Upper lobe of left lung (tissue), 4 donors: ENCODE data around the gene TNRC6C.

ENCODE experiments used
- CTCF ChIP-seq, 6 experiments: fragments of 450-650 bp in 4 of 6; fragments of 200-600 bp in 2 of 6; sonication (generic) in 2 of 6; IDR thresholded peaks; one replicate each; pipeline ENCODE4 v1.5.1; 2016 to 2019; ENCODE audit warnings: antibody characterized with exemption in 6 of 6
- POLR2AphosphoS5 ChIP-seq, 2 donors: sonication (generic); formaldehyde crosslinking; IDR thresholded peaks; one replicate each; pipeline ENCODE4 v1.5.1; 2017; ENCODE audit warnings: antibody characterized with exemption in 2 of 2

DNA sequence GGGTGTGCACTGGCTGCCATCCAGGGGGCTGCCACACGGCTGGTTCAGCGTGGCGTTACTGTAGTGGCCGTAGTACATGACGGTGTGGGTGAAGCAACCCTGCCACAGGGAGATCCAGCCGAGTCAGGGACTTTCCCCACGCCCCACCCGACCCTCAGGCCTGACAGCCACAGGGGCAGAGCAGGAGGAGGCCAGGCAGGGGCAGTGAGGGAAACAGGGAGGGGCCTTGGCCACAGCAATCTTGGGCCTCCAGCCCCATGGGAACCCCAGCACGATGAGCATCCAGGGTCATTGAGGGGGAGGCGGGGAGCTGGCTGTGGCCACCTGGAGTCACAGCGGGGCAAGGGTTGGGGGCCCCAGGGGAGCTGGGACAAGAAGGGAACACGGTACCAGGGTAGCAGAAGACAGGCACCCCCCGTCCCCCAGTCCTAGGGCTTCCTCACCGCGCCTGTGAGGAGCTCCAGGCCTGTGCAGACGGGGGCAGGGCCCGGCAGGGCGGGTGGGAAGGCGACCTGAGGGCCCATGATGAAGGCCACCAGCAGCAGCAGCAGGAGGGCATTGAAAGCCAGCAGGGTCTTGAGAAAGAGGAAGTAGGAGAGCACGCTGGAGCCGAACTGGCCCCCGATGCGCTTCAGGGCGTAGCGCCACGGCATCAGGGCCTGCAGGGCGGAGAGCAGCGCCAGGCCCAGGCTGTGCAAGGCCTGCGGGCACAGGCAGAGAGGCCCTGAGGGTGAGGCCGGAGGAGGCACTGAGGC, 165.8 kb downstream of the TNRC6C start:
- no peak for TF ChIP-seq POLR2AphosphoS5 (IDR thresholded peaks at IDR 0.05)
- no peak for TF ChIP-seq CTCF (IDR thresholded peaks at IDR 0.05)
